ENCODE data around the gene UROS.

DNA sequence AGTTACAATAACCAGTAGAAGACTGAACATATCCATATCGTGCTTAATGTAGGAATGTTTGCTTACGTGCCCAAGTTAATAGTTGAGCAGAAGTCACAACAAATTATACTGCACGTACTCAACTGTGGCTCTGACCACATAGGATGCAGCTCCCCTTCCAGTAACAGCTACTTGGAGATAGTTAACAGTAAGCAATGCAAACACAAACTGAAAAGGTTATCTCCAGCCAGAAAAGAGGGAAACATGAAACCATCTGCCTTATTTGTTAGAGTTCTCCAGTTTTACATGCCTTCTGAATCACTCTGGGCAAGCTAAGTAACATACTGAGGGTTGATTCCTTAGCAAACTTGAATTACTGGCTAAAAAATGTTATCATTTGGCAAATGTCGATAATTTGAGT lies 48.3 kb upstream of the UROS start:
- TF ChIP-seq EP300 (IDR thresholded peaks at IDR 0.05; ENCODE audit: borderline replicate concordance) (no peak), FOXM1 (IDR thresholded peaks at IDR 0.05; ENCODE audit: borderline replicate concordance, low read depth) (no peak), EGR1 (IDR thresholded peaks at IDR 0.05) (no peak), TEAD4 (IDR thresholded peaks at IDR 0.05) (no peak), TAF1 (IDR thresholded peaks at IDR 0.05; ENCODE audit: low read depth) (no peak), NFIC (IDR thresholded peaks at IDR 0.05) (no peak), RAD21 (IDR thresholded peaks at IDR 0.05; ENCODE audit: low read depth) (no peak), ZBTB7A (IDR thresholded peaks at IDR 0.05; ENCODE audit: low read depth) (no peak), CREB1 (IDR thresholded peaks at IDR 0.05; ENCODE audit: low read depth) (no peak), YY1 (IDR thresholded peaks at IDR 0.05; ENCODE audit: low read depth) (no peak), CEBPB (IDR thresholded peaks at IDR 0.05) (no peak)
- TF ChIP-seq, protein P1, sequence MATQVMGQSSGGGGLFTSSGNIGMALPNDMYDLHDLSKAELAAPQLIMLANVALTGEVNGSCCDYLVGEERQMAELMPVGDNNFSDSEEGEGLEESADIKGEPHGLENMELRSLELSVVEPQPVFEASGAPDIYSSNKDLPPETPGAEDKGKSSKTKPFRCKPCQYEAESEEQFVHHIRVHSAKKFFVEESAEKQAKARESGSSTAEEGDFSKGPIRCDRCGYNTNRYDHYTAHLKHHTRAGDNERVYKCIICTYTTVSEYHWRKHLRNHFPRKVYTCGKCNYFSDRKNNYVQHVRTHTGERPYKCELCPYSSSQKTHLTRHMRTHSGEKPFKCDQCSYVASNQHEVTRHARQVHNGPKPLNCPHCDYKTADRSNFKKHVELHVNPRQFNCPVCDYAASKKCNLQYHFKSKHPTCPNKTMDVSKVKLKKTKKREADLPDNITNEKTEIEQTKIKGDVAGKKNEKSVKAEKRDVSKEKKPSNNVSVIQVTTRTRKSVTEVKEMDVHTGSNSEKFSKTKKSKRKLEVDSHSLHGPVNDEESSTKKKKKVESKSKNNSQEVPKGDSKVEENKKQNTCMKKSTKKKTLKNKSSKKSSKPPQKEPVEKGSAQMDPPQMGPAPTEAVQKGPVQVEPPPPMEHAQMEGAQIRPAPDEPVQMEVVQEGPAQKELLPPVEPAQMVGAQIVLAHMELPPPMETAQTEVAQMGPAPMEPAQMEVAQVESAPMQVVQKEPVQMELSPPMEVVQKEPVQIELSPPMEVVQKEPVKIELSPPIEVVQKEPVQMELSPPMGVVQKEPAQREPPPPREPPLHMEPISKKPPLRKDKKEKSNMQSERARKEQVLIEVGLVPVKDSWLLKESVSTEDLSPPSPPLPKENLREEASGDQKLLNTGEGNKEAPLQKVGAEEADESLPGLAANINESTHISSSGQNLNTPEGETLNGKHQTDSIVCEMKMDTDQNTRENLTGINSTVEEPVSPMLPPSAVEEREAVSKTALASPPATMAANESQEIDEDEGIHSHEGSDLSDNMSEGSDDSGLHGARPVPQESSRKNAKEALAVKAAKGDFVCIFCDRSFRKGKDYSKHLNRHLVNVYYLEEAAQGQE (IDR thresholded peaks at IDR 0.05; ENCODE audit: low read depth): no peak
- TF ChIP-seq, protein P2, sequence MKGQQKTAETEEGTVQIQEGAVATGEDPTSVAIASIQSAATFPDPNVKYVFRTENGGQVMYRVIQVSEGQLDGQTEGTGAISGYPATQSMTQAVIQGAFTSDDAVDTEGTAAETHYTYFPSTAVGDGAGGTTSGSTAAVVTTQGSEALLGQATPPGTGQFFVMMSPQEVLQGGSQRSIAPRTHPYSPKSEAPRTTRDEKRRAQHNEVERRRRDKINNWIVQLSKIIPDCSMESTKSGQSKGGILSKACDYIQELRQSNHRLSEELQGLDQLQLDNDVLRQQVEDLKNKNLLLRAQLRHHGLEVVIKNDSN (IDR thresholded peaks at IDR 0.05): no peak
- TF ChIP-seq, protein P3, sequence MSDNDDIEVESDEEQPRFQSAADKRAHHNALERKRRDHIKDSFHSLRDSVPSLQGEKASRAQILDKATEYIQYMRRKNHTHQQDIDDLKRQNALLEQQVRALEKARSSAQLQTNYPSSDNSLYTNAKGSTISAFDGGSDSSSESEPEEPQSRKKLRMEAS (IDR thresholded peaks at IDR 0.05): no peak

Measured in Ishikawa (cell line).